Measurements from ENCODE around the gene RBMS3.

DNA sequence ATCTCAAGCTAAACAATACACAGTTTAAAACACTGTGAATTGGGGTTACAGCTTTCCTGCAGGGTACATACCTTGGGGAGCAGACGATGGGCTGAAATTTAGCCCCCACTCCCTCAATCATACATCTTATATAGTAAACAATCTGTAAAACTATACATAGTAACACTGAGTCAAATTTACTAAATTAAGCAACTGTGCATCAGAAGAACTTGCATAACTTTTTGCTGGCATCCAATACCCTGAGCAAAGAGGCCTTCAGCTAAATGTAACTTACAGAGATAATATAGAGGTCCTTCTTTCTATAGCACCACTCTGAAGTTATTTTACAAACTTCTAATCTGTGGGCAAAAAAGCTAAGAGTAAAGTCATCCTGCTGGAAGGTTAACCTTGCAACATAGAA, 721.9 kb downstream of the RBMS3 start:
- TF ChIP-seq, protein P1, sequence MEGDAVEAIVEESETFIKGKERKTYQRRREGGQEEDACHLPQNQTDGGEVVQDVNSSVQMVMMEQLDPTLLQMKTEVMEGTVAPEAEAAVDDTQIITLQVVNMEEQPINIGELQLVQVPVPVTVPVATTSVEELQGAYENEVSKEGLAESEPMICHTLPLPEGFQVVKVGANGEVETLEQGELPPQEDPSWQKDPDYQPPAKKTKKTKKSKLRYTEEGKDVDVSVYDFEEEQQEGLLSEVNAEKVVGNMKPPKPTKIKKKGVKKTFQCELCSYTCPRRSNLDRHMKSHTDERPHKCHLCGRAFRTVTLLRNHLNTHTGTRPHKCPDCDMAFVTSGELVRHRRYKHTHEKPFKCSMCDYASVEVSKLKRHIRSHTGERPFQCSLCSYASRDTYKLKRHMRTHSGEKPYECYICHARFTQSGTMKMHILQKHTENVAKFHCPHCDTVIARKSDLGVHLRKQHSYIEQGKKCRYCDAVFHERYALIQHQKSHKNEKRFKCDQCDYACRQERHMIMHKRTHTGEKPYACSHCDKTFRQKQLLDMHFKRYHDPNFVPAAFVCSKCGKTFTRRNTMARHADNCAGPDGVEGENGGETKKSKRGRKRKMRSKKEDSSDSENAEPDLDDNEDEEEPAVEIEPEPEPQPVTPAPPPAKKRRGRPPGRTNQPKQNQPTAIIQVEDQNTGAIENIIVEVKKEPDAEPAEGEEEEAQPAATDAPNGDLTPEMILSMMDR (conservative IDR thresholded peaks at IDR 0.05; ENCODE audit: low read depth, low read length): no peak
- no peak for TF ChIP-seq EZH2 (IDR thresholded peaks at IDR 0.05; ENCODE audit: borderline replicate concordance, low read depth, low read length, poor library complexity, severe bottlenecking)

Measured in A673 (cell line).